ENCODE measurements around the gene GCAT. TPM values are rescaled to one million over a fixed set of nuclear protein-coding genes. Genes with fewer than 3 reads are reported as not detected.
A peak's percentile ranks its signal among the peaks of the same experiment; 100 is the strongest.

Gene GCAT
- total and polyA plus RNA-seq, 4 donors = 9.3 to 31.1 (median 14.5) TPM

DNA sequence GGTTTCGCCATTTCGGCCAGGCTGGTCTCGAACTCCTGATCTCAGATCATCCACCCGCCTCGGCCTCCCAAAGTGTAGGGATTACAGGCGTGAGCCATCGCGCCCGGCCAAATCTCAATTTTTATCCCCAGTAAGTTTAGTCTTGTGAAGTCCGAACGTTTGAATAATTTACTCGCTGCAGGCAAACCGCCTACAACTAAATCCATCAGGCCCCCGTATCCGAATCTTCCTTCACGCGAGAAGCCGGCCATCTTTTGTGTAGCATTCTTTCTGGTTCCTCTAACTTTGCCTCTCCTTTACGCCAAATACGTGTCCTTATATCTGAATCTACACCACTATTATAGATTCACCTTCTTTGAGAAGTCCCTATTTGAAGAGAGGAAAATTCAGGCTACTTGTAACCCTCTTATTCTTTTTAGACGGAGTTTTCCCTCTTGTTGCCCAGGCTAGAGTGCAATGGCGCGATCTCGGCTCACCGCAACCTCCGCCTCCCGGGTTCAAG, 40.9 kb downstream of the GCAT start:
- DNase-seq (peak in 2 of 3 donors; percentile 22 to 36), ATAC-seq (ENCODE audit: insufficient read depth, low FRiP score) (no peak)

DNA sequence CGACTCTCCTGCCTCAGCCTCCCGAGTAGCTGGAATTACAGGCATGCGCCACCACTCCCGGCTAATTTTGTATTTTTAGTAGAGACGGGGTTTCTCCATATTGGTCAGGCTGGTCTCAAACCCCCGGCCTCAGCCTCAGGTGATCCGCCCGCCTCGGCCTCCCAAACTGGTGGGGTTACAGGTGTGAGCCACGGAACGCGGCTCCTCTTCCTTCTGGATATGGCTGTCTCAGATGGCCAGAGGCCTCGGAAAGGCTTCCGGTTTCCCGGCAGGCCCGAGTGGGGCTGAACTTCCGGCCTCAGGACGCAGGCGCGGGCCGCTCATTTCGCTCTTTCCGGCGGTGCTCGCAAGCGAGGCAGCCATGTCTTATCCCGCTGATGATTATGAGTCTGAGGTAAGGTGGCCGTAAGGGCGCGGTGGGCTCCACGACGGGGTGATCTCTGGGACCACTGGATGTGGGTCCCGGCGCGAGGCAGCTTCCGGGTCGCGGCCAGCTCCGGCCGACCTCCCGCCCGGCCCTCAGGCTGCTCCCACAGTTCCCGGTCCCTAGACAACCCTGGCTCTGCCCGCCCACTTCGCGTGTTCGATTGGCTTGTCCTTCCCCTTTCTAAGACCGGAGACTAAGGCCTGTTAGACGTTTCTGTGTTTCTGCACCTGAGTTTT, 41.5 kb downstream of the GCAT start, which contains the start of gene EIF3L:
TSS of gene EIF3L (plus strand) at position 331 of the 663 bp plus-strand sequence. CDS start at position 362, 31 bp downstream.
- H3K36me3 ChIP-seq (ENCODE audit: control insufficient read depth in 4 of 4, insufficient read depth in 4 of 4, low read length in 4 of 4) = peaks cover 0 to 29% (median 15%) of the 10 kb centered on the region in 4 donors
- H3K4me3 ChIP-seq = peak within 1 kb of the TSS; percentile 80
- peak within 1 kb of the TSS; percentile 85 to 88 for H3K27ac ChIP-seq (ENCODE audit: low read depth in 1 of 2, low read length in 1 of 2)
- TF ChIP-seq, protein P1, sequence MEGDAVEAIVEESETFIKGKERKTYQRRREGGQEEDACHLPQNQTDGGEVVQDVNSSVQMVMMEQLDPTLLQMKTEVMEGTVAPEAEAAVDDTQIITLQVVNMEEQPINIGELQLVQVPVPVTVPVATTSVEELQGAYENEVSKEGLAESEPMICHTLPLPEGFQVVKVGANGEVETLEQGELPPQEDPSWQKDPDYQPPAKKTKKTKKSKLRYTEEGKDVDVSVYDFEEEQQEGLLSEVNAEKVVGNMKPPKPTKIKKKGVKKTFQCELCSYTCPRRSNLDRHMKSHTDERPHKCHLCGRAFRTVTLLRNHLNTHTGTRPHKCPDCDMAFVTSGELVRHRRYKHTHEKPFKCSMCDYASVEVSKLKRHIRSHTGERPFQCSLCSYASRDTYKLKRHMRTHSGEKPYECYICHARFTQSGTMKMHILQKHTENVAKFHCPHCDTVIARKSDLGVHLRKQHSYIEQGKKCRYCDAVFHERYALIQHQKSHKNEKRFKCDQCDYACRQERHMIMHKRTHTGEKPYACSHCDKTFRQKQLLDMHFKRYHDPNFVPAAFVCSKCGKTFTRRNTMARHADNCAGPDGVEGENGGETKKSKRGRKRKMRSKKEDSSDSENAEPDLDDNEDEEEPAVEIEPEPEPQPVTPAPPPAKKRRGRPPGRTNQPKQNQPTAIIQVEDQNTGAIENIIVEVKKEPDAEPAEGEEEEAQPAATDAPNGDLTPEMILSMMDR (IDR thresholded peaks at IDR 0.05; ENCODE audit: control extremely low read depth, extremely low read depth) = no peak
- ATAC-seq (ENCODE audit: insufficient read depth, low FRiP score) (peak; percentile 88), DNase-seq (peak; percentile 91 to 94 (median 91))
- no peaks in the 10 kb centered on the region for H3K27me3 ChIP-seq (ENCODE audit: control insufficient read depth in 3 of 3, insufficient read depth in 3 of 3, low read length in 2 of 3)
- peaks cover 0 to 16% (median 4%) of the 10 kb centered on the region in 5 donors for H3K4me1 ChIP-seq (ENCODE audit: control insufficient read depth in 5 of 5, insufficient read depth in 5 of 5, low read length in 5 of 5)
- H3K9me3 ChIP-seq (ENCODE audit: control insufficient read depth in 4 of 4, insufficient read depth in 3 of 4, low read length in 3 of 4) = peaks cover 0 to 4% (median 0%) of the 10 kb centered on the region in 4 donors
- H3K9ac ChIP-seq (ENCODE audit: insufficient read depth in 1 of 2, low read length in 2 of 2) = peak within 1 kb of the TSS; percentile 74 to 93
- WGBS, 2 donors = 1% methylated on average over 49 of the region's 49 CpGs

More for the DNA sequence above, 40.9 kb downstream of the GCAT start:
- Histone ChIP-seq H3K4me3 (peak overlapping the region; percentile 80), H3K27ac (ENCODE audit: low read depth in 1 of 2, low read length in 1 of 2) (peak overlapping the region; percentile 85 to 88), H3K4me1 (ENCODE audit: control insufficient read depth in 5 of 5, insufficient read depth in 5 of 5, low read length in 5 of 5) (peaks cover 0 to 16% (median 4%) of the 10 kb centered on the region in 5 donors), H3K9me3 (ENCODE audit: control insufficient read depth in 4 of 4, insufficient read depth in 3 of 4, low read length in 3 of 4) (peaks cover 0 to 4% (median 0%) of the 10 kb centered on the region in 4 donors), H3K36me3 (ENCODE audit: control insufficient read depth in 4 of 4, insufficient read depth in 4 of 4, low read length in 4 of 4) (peaks cover 0 to 24% (median 15%) of the 10 kb centered on the region in 4 donors), H3K9ac (ENCODE audit: insufficient read depth in 1 of 2, low read length in 2 of 2) (peak overlapping the region; percentile 34 to 65), H3K27me3 (ENCODE audit: control insufficient read depth in 3 of 3, insufficient read depth in 3 of 3, low read length in 2 of 3) (no peaks in the 10 kb centered on the region)
- TF ChIP-seq, protein P1 (IDR thresholded peaks at IDR 0.05; ENCODE audit: control extremely low read depth, extremely low read depth) = no peak
- WGBS, 2 donors = 17 to 35% methylated on average over 27 of the region's 27 CpGs

DNA sequence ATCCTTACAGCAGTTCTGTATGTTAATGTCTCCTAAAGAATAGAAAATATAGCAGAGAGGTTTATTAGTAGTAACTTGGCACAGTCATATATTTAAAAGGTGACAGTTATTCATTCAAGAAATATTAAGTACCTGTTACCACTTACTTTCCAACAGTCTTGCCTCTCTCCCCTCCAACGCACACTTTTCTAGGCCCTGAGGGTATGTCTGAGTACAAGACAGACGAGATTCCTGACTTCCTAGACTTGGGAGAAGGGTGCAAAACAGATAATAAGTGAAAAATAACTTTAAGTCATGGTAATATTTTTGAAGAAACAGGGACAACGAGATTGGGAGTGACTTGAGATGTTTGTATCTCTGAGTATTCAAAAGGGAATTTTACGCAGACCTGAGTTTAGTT, 43.1 kb downstream of the GCAT start:
- peaks cover 8 to 43% (median 22%) of the 10 kb centered on the region in 4 donors for H3K36me3 ChIP-seq (ENCODE audit: control insufficient read depth in 4 of 4, insufficient read depth in 4 of 4, low read length in 4 of 4)
- no peak for DNase-seq
- no peaks in the 10 kb centered on the region for H3K27me3 ChIP-seq (ENCODE audit: control insufficient read depth in 3 of 3, insufficient read depth in 3 of 3, low read length in 2 of 3)
- no peak for ATAC-seq (ENCODE audit: insufficient read depth, low FRiP score)
- no peaks in the 10 kb centered on the region for H3K9me3 ChIP-seq (ENCODE audit: control insufficient read depth in 4 of 4, insufficient read depth in 3 of 4, low read length in 3 of 4)
- H3K4me3 ChIP-seq = no peak overlapping the region
- WGBS, 2 donors = 89 to 96% methylated on average over 4 of the region's 4 CpGs
- TF ChIP-seq, protein P1 (IDR thresholded peaks at IDR 0.05; ENCODE audit: control extremely low read depth, extremely low read depth) = no peak
- H3K9ac ChIP-seq (ENCODE audit: insufficient read depth in 1 of 2, low read length in 2 of 2) = no peak overlapping the region
- no peak overlapping the region for H3K27ac ChIP-seq (ENCODE audit: low read depth in 1 of 2, low read length in 1 of 2)
- H3K4me1 ChIP-seq (ENCODE audit: control insufficient read depth in 5 of 5, insufficient read depth in 5 of 5, low read length in 5 of 5) = peaks cover 0 to 21% (median 4%) of the 10 kb centered on the region in 5 donors
